Ishikawa (cell line): ENCODE data around the gene CFAP90.

Experiments
- CEBPB ChIP-seq: IDR thresholded peaks from 2 replicates; pipeline ENCODE4 v1.6.1; 2012
- CREB1 ChIP-seq: IDR thresholded peaks from 2 replicates; pipeline ENCODE4 v1.6.1; 2012; ENCODE audit warnings: low read depth
- EGR1 ChIP-seq: IDR thresholded peaks from 2 replicates; pipeline ENCODE4 v1.6.1; 2012
- EP300 ChIP-seq: IDR thresholded peaks from 2 replicates; pipeline ENCODE4 v1.6.1; 2012; ENCODE audit warnings: borderline replicate concordance
- FOXM1 ChIP-seq: IDR thresholded peaks from 2 replicates; pipeline ENCODE4 v1.6.1; 2012; ENCODE audit warnings: low read depth, borderline replicate concordance
- MAX ChIP-seq: IDR thresholded peaks from 2 replicates; pipeline ENCODE4 v1.6.1; 2012
- NFIC ChIP-seq: IDR thresholded peaks from 2 replicates; pipeline ENCODE4 v1.6.1; 2012
- RAD21 ChIP-seq: IDR thresholded peaks from 2 replicates; pipeline ENCODE4 v1.6.1; 2012; ENCODE audit warnings: low read depth
- REST ChIP-seq: IDR thresholded peaks from 2 replicates; pipeline ENCODE4 v1.6.1; 2012; ENCODE audit warnings: low read depth, mild to moderate bottlenecking
- TAF1 ChIP-seq: IDR thresholded peaks from 2 replicates; pipeline ENCODE4 v1.6.1; 2012; ENCODE audit warnings: low read depth, mild to moderate bottlenecking
- TCF12 ChIP-seq: IDR thresholded peaks from 2 replicates; pipeline ENCODE4 v1.6.1; 2012; ENCODE audit warnings: low read depth
- TEAD4 ChIP-seq: IDR thresholded peaks from 2 replicates; pipeline ENCODE4 v1.6.1; 2012
- USF1 ChIP-seq: IDR thresholded peaks from 2 replicates; pipeline ENCODE4 v1.6.1; 2012
- YY1 ChIP-seq: IDR thresholded peaks from 2 replicates; pipeline ENCODE4 v1.6.1; 2012; ENCODE audit warnings: low read depth
- ZBTB7A ChIP-seq: IDR thresholded peaks from 2 replicates; pipeline ENCODE4 v1.6.1; 2012; ENCODE audit warnings: low read depth

Gene CFAP90

GRCh38 chr5:7878381-7878873 lies 27.5 kb upstream of the CFAP90 start:
- no peak for TF ChIP-seq EGR1
- TF ChIP-seq ZBTB7A = no peak
- no peak for TF ChIP-seq RAD21
- no peak for TF ChIP-seq EP300
- TF ChIP-seq MAX = no peak
- no peak for TF ChIP-seq TAF1
- no peak for TF ChIP-seq TCF12
- no peak for TF ChIP-seq USF1
- TF ChIP-seq REST = no peak
- no peak for TF ChIP-seq TEAD4
- TF ChIP-seq FOXM1 = no peak
- TF ChIP-seq CREB1 = no peak
- TF ChIP-seq NFIC = no peak
- TF ChIP-seq CEBPB = no peak
- TF ChIP-seq YY1 = no peak

GRCh38 chr5:7877851-7878250 lies 26.9 kb upstream of the CFAP90 start:
- no peak for TF ChIP-seq YY1
- TF ChIP-seq ZBTB7A = no peak
- TF ChIP-seq CREB1 = no peak
- TF ChIP-seq TCF12 = no peak

- TF ChIP-seq MAX (no peak), RAD21 (no peak), TCF12 (no peak), EGR1 (no peak), NFIC (no peak), TAF1 (no peak), CREB1 (no peak), USF1 (no peak), REST (no peak), ZBTB7A (no peak)
These were observed 25.9 kb upstream of the CFAP90 start for GRCh38 chr5:7876867-7877266.

- TF ChIP-seq ZBTB7A (no peak), EGR1 (no peak), TCF12 (no peak), EP300 (no peak), RAD21 (no peak), NFIC (no peak), REST (no peak), CEBPB (no peak), YY1 (no peak), TAF1 (no peak), USF1 (no peak), TEAD4 (no peak), CREB1 (no peak), FOXM1 (no peak), MAX (no peak)
These were observed 24.2 kb upstream of the CFAP90 start for GRCh38 chr5:7875151-7875550.

- TF ChIP-seq EGR1 (no peak), REST (no peak), EP300 (no peak), TEAD4 (no peak), RAD21 (no peak), CEBPB (no peak), CREB1 (no peak), FOXM1 (no peak), MAX (no peak), USF1 (no peak), ZBTB7A (no peak), TCF12 (no peak), TAF1 (no peak), YY1 (no peak), NFIC (no peak)
These were observed 23.7 kb upstream of the CFAP90 start for GRCh38 chr5:7874639-7875038.
